Liver (tissue), 9 donors: Measurements from ENCODE around the gene ADM2. TPM values are rescaled to one million over a fixed set of nuclear protein-coding genes. Genes with fewer than 3 reads are reported as not detected.
A peak's percentile ranks its signal among the peaks of the same experiment; 100 is the strongest.

Source experiments
- DNase-seq: peaks from one replicate; pipeline ENCODE4 v3.0.0-alpha.2; 2017; ENCODE audit warnings: low spot score
- H3K27ac ChIP-seq, 2 donors: one replicate each; pipeline ENCODE4 v1.7.0; 2013; ENCODE audit warnings: inconsistent platforms in 2 of 2, low read length in 2 of 2, control low read depth in 1 of 2, low read depth in 1 of 2, mild to moderate bottlenecking in 1 of 2
- H3K27me3 ChIP-seq, 4 donors: one replicate each; pipeline versions ENCODE4 v1.6.1 to v1.7.0; 2013; ENCODE audit warnings: low read length in 3 of 4, inconsistent platforms in 1 of 4, mild to moderate bottlenecking in 1 of 4, moderate library complexity in 1 of 4; ENCODE audit not compliant: control insufficient read depth in 4 of 4, insufficient read depth in 4 of 4
- H3K36me3 ChIP-seq, 4 donors: one replicate each; pipeline versions ENCODE4 v1.6.1 to v1.7.0; 2013; ENCODE audit warnings: low read length in 3 of 4, mild to moderate bottlenecking in 3 of 4, low read depth in 1 of 4, moderate library complexity in 1 of 4; ENCODE audit not compliant: control insufficient read depth in 4 of 4, insufficient read depth in 3 of 4
- H3K4me1 ChIP-seq, 4 donors: one replicate each; pipeline versions ENCODE4 v1.6.1 to v1.7.0; 2013; ENCODE audit warnings: low read length in 3 of 4, mild to moderate bottlenecking in 3 of 4, moderate library complexity in 1 of 4; ENCODE audit not compliant: control insufficient read depth in 4 of 4, insufficient read depth in 4 of 4
- H3K4me3 ChIP-seq, 3 donors: one replicate each; pipeline versions ENCODE4 v1.6.1 to v1.7.0; 2013; ENCODE audit warnings: low read length in 3 of 3, control low read depth in 1 of 3, low read depth in 1 of 3, mild to moderate bottlenecking in 1 of 3
- H3K9ac ChIP-seq, 2 donors: one replicate each; pipeline ENCODE4 v1.7.0; 2013; ENCODE audit warnings: low read length in 2 of 2, mild to moderate bottlenecking in 2 of 2, moderate library complexity in 2 of 2, control low read depth in 1 of 2, low read depth in 1 of 2
- H3K9me3 ChIP-seq, 4 donors: one replicate each; pipeline versions ENCODE4 v1.6.1 to v1.7.0; 2013; ENCODE audit warnings: low read length in 3 of 4; ENCODE audit not compliant: control insufficient read depth in 4 of 4
- EGR1 ChIP-seq, 2 donors: IDR thresholded peaks; 2 replicates each; pipeline ENCODE4 v1.6.1; 2016 to 2018; ENCODE audit warnings: antibody characterized with exemption in 2 of 2, low read depth in 2 of 2
- FOXA1 ChIP-seq: IDR thresholded peaks from 2 replicates; pipeline ENCODE4 v1.6.1; 2016; ENCODE audit warnings: antibody characterized with exemption
- FOXA2 ChIP-seq: IDR thresholded peaks from 2 replicates; pipeline ENCODE4 v1.6.1; 2016; ENCODE audit warnings: antibody characterized with exemption
- GABPA ChIP-seq, 2 donors: IDR thresholded peaks in 1 of 2; conservative IDR thresholded peaks in 1 of 2; 2 replicates each; pipeline ENCODE4 v1.6.1; 2016; ENCODE audit warnings: antibody characterized with exemption in 2 of 2, mild to moderate bottlenecking in 1 of 2, moderate library complexity in 1 of 2
- HNF4A ChIP-seq, 2 donors: conservative IDR thresholded peaks; 2 replicates each; pipeline ENCODE4 v1.6.1; 2016; ENCODE audit warnings: antibody characterized with exemption in 2 of 2, mild to moderate bottlenecking in 2 of 2
- HNF4G ChIP-seq: IDR thresholded peaks from 2 replicates; pipeline ENCODE4 v1.6.1; 2016; ENCODE audit warnings: antibody characterized with exemption
- JUND ChIP-seq, 2 donors: IDR thresholded peaks; 2 replicates each; pipeline ENCODE4 v1.6.1; 2016; ENCODE audit warnings: antibody characterized with exemption in 2 of 2
- NR2F2 ChIP-seq: IDR thresholded peaks from 2 replicates; pipeline ENCODE4 v1.6.1; 2016; ENCODE audit warnings: antibody characterized with exemption
- RAD21 ChIP-seq, 2 donors: IDR thresholded peaks; 2 replicates each; pipeline ENCODE4 v1.6.1; 2016; ENCODE audit warnings: antibody characterized with exemption in 2 of 2, mild to moderate bottlenecking in 2 of 2
- RXRA ChIP-seq, 2 donors: IDR thresholded peaks; 2 replicates each; pipeline ENCODE4 v1.6.1; 2017 to 2018; ENCODE audit warnings: antibody characterized with exemption in 2 of 2, mild to moderate bottlenecking in 1 of 2
- SP1 ChIP-seq: IDR thresholded peaks from 2 replicates; pipeline ENCODE4 v1.6.1; 2018; ENCODE audit warnings: antibody characterized with exemption, mild to moderate bottlenecking
- TAF1 ChIP-seq: conservative IDR thresholded peaks from 2 replicates; pipeline ENCODE4 v1.6.1; 2016; ENCODE audit warnings: antibody characterized with exemption, mild to moderate bottlenecking
- YY1 ChIP-seq: IDR thresholded peaks from 2 replicates; pipeline ENCODE4 v1.6.1; 2016; ENCODE audit warnings: antibody characterized with exemption, mild to moderate bottlenecking
- WGBS: extraction: QIAGEN DNeasy Blood & Tissue Kit; methylation state at CpG from one replicate; pipeline ENCODE4 v1.1.7; 2013; 5-methylcytosine and 5-hydroxymethylcytosine counted together
- polyA plus RNA-seq, 2 donors: library from polyadenylated mRNA; stranded (reverse) in 1 of 2; unstranded in 1 of 2; fragments of 200-250 nt in 1 of 2; fragments of >200 nt in 1 of 2; fragmentation: Nextera tagmentation in 1 of 2; extraction: Ambion mirVana in 1 of 2; gene quantifications; one replicate each; pipeline versions ENCODE4 v1.2.1 to v1.2.3, GENCODE V29; 2013 to 2015
- total RNA-seq, 2 donors: library from RNA; depleted of rRNA; stranded (reverse); fragments of >200 nt; gene quantifications; one replicate each; pipeline ENCODE4 v1.2.3, GENCODE V29; 2014
- TF ChIP-seq, protein P1 (sequence below): IDR thresholded peaks from 2 replicates; pipeline ENCODE4 v1.6.1; 2016; ENCODE audit warnings: antibody characterized with exemption
- TF ChIP-seq, protein P2 (sequence below): IDR thresholded peaks from 2 replicates; pipeline ENCODE4 v1.6.1; 2016; ENCODE audit warnings: antibody characterized with exemption
- TF ChIP-seq, protein P3 (sequence below): IDR thresholded peaks from 2 replicates; pipeline ENCODE4 v1.6.1; 2016; ENCODE audit warnings: antibody characterized with exemption
- TF ChIP-seq, protein P4 (sequence below): IDR thresholded peaks from 2 replicates; pipeline ENCODE4 v1.6.1; 2016; ENCODE audit warnings: antibody characterized with exemption, mild to moderate bottlenecking
- TF ChIP-seq, protein P5 (sequence below): fragments of 150-350 bp; IDR thresholded peaks from 2 replicates; pipeline ENCODE4 v1.5.1; 2017; ENCODE audit warnings: improper control_type of control experiment, low read depth, low read length; ENCODE audit not compliant: missing input control
- donor health status: healthy.
- donor health status: healthy.
- donor health status: healthy.
- donor health status: healthy.
- donor health status: healthy.

The ADM2 gene
- total and polyA plus RNA-seq, 4 donors, result 0.79 to 2.8 (median 1.3) TPM

DNA sequence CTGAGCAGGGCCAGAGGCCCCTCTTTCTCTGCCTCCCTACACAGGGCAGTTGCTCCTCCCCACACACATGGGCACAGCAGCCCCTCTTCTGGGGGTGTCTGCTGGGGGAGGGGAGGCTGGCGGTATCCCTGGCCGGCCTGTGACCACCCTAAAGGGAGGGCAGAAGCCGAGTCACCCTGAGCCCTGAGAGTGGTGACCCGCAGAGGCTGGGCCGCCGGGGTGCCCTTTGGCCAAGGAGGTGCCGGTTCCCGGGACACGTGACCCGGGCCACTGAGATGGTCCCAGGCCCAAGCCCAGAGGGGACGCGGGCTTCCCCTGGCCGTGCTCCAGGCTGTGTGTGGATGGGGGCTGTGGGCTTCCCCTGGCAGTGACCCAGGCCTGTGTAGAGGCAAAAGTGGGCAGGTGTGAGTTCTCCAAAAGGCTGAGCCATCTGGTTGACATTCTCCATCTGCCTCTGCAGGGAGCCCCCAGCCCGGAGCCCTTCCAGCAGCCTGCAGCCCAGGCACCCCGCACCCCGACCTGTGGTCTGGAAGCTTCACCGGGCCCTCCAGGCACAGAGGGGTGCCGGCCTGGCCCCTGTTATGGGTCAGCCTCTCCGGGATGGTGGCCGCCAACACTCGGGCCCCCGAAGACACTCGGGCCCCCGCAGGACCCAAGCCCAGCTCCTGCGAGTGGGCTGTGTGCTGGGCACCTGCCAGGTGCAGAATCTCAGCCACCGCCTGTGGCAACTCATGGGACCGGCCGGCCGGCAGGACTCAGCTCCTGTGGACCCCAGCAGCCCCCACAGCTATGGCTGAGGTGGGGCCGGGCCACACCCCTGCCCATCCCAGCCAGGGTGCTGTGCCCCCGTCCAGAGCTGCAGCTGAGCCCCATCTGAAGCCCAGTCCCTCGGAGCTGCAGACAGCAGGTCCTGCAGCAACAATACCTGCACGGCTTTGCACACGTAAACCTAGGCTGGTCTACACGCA lies 1.0 kb downstream of the ADM2 start:
- H3K9me3 ChIP-seq, result no peaks in the 10 kb centered on the region
- H3K4me1 ChIP-seq, result peaks cover 0 to 27% (median 8%) of the 10 kb centered on the region in 4 donors
- no peaks in the 10 kb centered on the region for H3K27me3 ChIP-seq
- H3K27ac ChIP-seq, result peak overlapping the region in 1 of 2 donors; percentile 29
- TF ChIP-seq FOXA2 (no peak), HNF4G (no peak), RXRA (IDR thresholded peaks at IDR 0.05) (peak in 1 of 2 donors; percentile 28)
- TF ChIP-seq, protein P1, sequence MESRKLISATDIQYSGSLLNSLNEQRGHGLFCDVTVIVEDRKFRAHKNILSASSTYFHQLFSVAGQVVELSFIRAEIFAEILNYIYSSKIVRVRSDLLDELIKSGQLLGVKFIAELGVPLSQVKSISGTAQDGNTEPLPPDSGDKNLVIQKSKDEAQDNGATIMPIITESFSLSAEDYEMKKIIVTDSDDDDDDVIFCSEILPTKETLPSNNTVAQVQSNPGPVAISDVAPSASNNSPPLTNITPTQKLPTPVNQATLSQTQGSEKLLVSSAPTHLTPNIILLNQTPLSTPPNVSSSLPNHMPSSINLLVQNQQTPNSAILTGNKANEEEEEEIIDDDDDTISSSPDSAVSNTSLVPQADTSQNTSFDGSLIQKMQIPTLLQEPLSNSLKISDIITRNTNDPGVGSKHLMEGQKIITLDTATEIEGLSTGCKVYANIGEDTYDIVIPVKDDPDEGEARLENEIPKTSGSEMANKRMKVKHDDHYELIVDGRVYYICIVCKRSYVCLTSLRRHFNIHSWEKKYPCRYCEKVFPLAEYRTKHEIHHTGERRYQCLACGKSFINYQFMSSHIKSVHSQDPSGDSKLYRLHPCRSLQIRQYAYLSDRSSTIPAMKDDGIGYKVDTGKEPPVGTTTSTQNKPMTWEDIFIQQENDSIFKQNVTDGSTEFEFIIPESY, result no peak
- peaks cover 0 to 1% (median 0%) of the 10 kb centered on the region in 4 donors for H3K36me3 ChIP-seq
- WGBS, result 75% methylated on average over 35 of the region's 35 CpGs
- peak overlapping the region in 2 of 3 donors; percentile 52 to 66 for H3K4me3 ChIP-seq
- H3K9ac ChIP-seq, result peak overlapping the region in 1 of 2 donors; percentile 18
- no peak for DNase-seq

DNA sequence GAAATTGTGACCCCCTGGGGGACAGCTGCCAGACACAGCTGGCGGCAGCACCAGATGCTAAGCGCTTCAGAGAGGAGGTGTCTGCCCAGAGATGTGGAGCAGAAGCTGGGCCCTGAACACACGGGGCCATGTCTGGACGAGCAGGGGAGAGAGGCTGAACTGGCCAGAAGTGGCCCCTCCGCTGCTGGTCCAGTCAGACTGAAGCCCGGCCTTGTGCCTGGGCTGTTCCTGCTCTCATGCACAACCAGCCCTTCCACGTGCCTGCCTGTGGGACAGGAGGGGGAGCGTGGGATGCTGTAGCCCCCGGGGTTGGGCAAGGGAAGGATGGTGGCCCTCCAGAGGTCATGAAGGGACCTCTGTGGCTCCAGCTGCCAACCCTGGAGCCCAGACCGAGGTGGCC lies 1.8 kb downstream of the ADM2 start:
- no peaks in the 10 kb centered on the region for H3K27me3 ChIP-seq
- H3K9ac ChIP-seq, result no peak overlapping the region
- no peak overlapping the region for H3K27ac ChIP-seq
- peaks cover 0 to 1% (median 0%) of the 10 kb centered on the region in 4 donors for H3K36me3 ChIP-seq
- no peak overlapping the region for H3K4me3 ChIP-seq
- peaks cover 0 to 27% (median 8%) of the 10 kb centered on the region in 4 donors for H3K4me1 ChIP-seq
- TF ChIP-seq RAD21 (IDR thresholded peaks at IDR 0.05) (no peak), TAF1 (no peak), NR2F2 (no peak), FOXA2 (no peak), FOXA1 (no peak), YY1 (no peak), HNF4A (conservative IDR thresholded peaks at IDR 0.05) (no peak), JUND (IDR thresholded peaks at IDR 0.05) (no peak), RXRA (IDR thresholded peaks at IDR 0.05) (no peak), GABPA (IDR thresholded peaks at IDR 0.05 in 1 of 2, conservative IDR thresholded peaks at IDR 0.05 in 1 of 2) (no peak), EGR1 (IDR thresholded peaks at IDR 0.05; ENCODE audit: low read depth in 2 of 2) (no peak), HNF4G (no peak), SP1 (no peak)
- TF ChIP-seq, protein P2, sequence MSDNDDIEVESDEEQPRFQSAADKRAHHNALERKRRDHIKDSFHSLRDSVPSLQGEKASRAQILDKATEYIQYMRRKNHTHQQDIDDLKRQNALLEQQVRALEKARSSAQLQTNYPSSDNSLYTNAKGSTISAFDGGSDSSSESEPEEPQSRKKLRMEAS, result no peak
- TF ChIP-seq, protein P3, sequence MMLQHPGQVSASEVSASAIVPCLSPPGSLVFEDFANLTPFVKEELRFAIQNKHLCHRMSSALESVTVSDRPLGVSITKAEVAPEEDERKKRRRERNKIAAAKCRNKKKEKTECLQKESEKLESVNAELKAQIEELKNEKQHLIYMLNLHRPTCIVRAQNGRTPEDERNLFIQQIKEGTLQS, result no peak
- TF ChIP-seq, protein P4, sequence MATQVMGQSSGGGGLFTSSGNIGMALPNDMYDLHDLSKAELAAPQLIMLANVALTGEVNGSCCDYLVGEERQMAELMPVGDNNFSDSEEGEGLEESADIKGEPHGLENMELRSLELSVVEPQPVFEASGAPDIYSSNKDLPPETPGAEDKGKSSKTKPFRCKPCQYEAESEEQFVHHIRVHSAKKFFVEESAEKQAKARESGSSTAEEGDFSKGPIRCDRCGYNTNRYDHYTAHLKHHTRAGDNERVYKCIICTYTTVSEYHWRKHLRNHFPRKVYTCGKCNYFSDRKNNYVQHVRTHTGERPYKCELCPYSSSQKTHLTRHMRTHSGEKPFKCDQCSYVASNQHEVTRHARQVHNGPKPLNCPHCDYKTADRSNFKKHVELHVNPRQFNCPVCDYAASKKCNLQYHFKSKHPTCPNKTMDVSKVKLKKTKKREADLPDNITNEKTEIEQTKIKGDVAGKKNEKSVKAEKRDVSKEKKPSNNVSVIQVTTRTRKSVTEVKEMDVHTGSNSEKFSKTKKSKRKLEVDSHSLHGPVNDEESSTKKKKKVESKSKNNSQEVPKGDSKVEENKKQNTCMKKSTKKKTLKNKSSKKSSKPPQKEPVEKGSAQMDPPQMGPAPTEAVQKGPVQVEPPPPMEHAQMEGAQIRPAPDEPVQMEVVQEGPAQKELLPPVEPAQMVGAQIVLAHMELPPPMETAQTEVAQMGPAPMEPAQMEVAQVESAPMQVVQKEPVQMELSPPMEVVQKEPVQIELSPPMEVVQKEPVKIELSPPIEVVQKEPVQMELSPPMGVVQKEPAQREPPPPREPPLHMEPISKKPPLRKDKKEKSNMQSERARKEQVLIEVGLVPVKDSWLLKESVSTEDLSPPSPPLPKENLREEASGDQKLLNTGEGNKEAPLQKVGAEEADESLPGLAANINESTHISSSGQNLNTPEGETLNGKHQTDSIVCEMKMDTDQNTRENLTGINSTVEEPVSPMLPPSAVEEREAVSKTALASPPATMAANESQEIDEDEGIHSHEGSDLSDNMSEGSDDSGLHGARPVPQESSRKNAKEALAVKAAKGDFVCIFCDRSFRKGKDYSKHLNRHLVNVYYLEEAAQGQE, result no peak
- TF ChIP-seq, protein P1, result no peak
- TF ChIP-seq, protein P5, sequence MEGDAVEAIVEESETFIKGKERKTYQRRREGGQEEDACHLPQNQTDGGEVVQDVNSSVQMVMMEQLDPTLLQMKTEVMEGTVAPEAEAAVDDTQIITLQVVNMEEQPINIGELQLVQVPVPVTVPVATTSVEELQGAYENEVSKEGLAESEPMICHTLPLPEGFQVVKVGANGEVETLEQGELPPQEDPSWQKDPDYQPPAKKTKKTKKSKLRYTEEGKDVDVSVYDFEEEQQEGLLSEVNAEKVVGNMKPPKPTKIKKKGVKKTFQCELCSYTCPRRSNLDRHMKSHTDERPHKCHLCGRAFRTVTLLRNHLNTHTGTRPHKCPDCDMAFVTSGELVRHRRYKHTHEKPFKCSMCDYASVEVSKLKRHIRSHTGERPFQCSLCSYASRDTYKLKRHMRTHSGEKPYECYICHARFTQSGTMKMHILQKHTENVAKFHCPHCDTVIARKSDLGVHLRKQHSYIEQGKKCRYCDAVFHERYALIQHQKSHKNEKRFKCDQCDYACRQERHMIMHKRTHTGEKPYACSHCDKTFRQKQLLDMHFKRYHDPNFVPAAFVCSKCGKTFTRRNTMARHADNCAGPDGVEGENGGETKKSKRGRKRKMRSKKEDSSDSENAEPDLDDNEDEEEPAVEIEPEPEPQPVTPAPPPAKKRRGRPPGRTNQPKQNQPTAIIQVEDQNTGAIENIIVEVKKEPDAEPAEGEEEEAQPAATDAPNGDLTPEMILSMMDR, result no peak
- no peaks in the 10 kb centered on the region for H3K9me3 ChIP-seq
- WGBS, result 89% methylated on average over 10 of the region's 10 CpGs
- DNase-seq, result no peak
